Right lobe of liver (tissue), 4 donors: ENCODE results near the gene SYNE1.

Experiments used
- CTCF ChIP-seq, 4 donors: fragments of 200-600 bp in 3 of 4; fragments of 450-650 bp in 1 of 4; IDR thresholded peaks; one replicate each; pipeline versions ENCODE4 v1.5.1 to v1.8.0; 2016 to 2022; ENCODE audit warnings: antibody characterized with exemption in 4 of 4, mild to moderate bottlenecking in 2 of 4
- POLR2A ChIP-seq: fragments of 450-650 bp; IDR thresholded peaks from one replicate; pipeline ENCODE4 v1.6.1; 2017; ENCODE audit warnings: antibody characterized with exemption, mild to moderate bottlenecking
- donor health status: DM: no; HTN: no; CAD: no.
- donor health status: DM: no; HTN: no; CAD: no.
- donor health status: DM: no; HTN: yes; CAD: no.

GRCh38 chr6:152356662-152357061 is 280.5 kb downstream of the SYNE1 start:
- TF ChIP-seq CTCF (IDR thresholded peaks at IDR 0.05) (peak; percentile 33 to 58 (median 48)), POLR2A (no peak)
